Activated naive CD8-positive, alpha-beta T cell treated with anti-CD3 and anti-CD28 coated beads for 36 hours (primary cell): Measurements from ENCODE around the gene IBTK. TPM values are rescaled to one million over a fixed set of nuclear protein-coding genes. Genes with fewer than 3 reads are reported as not detected.
"Not testable (repeated sequence)": the region's sequence is repeated elsewhere in the genome, so short reads cannot be mapped to it uniquely, and the experiment has no call there.

ENCODE experiments used
- DNase-seq: peaks from one replicate; pipeline ENCODE4 v3.0.0; 2021
- H3K27ac Mint-ChIP-seq: one replicate; pipeline ENCODE4 v1.8.0; 2022; ENCODE audit warnings: mild to moderate bottlenecking, moderate library complexity, mixed read lengths
- H3K27me3 Mint-ChIP-seq: one replicate; pipeline ENCODE4 v1.8.0; 2022; ENCODE audit warnings: mild to moderate bottlenecking, mixed read lengths
- H3K36me3 Mint-ChIP-seq: one replicate; pipeline ENCODE4 v1.8.0; 2021; ENCODE audit warnings: mild to moderate bottlenecking, mixed read lengths
- H3K4me1 Mint-ChIP-seq: one replicate; pipeline ENCODE4 v1.8.0; 2021; ENCODE audit warnings: mixed read lengths
- H3K4me3 Mint-ChIP-seq: one replicate; pipeline ENCODE4 v1.8.0; 2022; ENCODE audit warnings: mild to moderate bottlenecking, moderate library complexity, mixed read lengths
- H3K9me3 Mint-ChIP-seq: one replicate; pipeline ENCODE4 v1.8.0; 2022; ENCODE audit warnings: mixed read lengths
- total RNA-seq, 2 experiments: library from RNA; stranded (reverse); gene quantifications; one replicate each; pipeline ENCODE4 v1.2.3, GENCODE V29; 2021

The IBTK gene
- total RNA-seq, 2 experiments from 2014 or later, result 25.7 to 27.0 TPM

GRCh38 chr6:82172594-82172993 lies 75.0 kb downstream of the IBTK start:
- no peak overlapping the region for H3K27ac Mint-ChIP-seq
- H3K9me3 Mint-ChIP-seq, result peaks cover 1% of the 10 kb centered on the region
- no peak overlapping the region for H3K4me3 Mint-ChIP-seq
- H3K4me1 Mint-ChIP-seq, result peaks cover 2% of the 10 kb centered on the region
- peaks cover 33% of the 10 kb centered on the region for H3K36me3 Mint-ChIP-seq
- H3K27me3 Mint-ChIP-seq, result no peaks in the 10 kb centered on the region
- no peak for DNase-seq

- Mint-ChIP-seq H3K4me3 (no peak overlapping the region), H3K9me3 (peaks cover 4% of the 10 kb centered on the region), H3K27ac (no peak overlapping the region), H3K27me3 (no peaks in the 10 kb centered on the region), H3K36me3 (peaks cover 44% of the 10 kb centered on the region), H3K4me1 (peaks cover 2% of the 10 kb centered on the region)
- DNase-seq, result no peak
These were observed 78.2 kb downstream of the IBTK start for GRCh38 chr6:82169138-82169876.

- Mint-ChIP-seq H3K36me3 (peaks cover 38% of the 10 kb centered on the region), H3K9me3 (peaks cover 4% of the 10 kb centered on the region), H3K4me3 (no peak overlapping the region), H3K27me3 (no peaks in the 10 kb centered on the region), H3K4me1 (no peaks in the 10 kb centered on the region), H3K27ac (no peak overlapping the region)
- no peak for DNase-seq
These were observed 81.1 kb downstream of the IBTK start for GRCh38 chr6:82166493-82166892.

- Mint-ChIP-seq H3K4me1 (no peaks in the 10 kb centered on the region), H3K36me3 (peaks cover 13% of the 10 kb centered on the region), H3K27ac (no peak overlapping the region), H3K9me3 (peaks cover 3% of the 10 kb centered on the region), H3K4me3 (no peak overlapping the region), H3K27me3 (no peaks in the 10 kb centered on the region)
- DNase-seq, result no peak
These were observed 87.1 kb downstream of the IBTK start for GRCh38 chr6:82160255-82160990.

- DNase-seq, H3K27me3 Mint-ChIP-seq, H3K4me3 Mint-ChIP-seq, H3K27ac Mint-ChIP-seq, H3K4me1 Mint-ChIP-seq: not testable (repeated sequence)
- peaks cover 25% of the 10 kb centered on the region for H3K9me3 Mint-ChIP-seq
- H3K36me3 Mint-ChIP-seq, result peaks cover 29% of the 10 kb centered on the region
These were observed 94.8 kb downstream of the IBTK start for GRCh38 chr6:82152786-82153185.

- Mint-ChIP-seq H3K9me3 (peaks cover 25% of the 10 kb centered on the region), H3K36me3 (peaks cover 22% of the 10 kb centered on the region)
- H3K4me1 Mint-ChIP-seq, DNase-seq, H3K27me3 Mint-ChIP-seq, H3K4me3 Mint-ChIP-seq, H3K27ac Mint-ChIP-seq: not testable (repeated sequence)
These were observed 96.4 kb downstream of the IBTK start for GRCh38 chr6:82151147-82151546.

- Mint-ChIP-seq H3K27ac (no peak overlapping the region), H3K4me1 (peaks cover 3% of the 10 kb centered on the region), H3K27me3 (no peaks in the 10 kb centered on the region), H3K36me3 (no peaks in the 10 kb centered on the region), H3K4me3 (no peak overlapping the region), H3K9me3 (no peaks in the 10 kb centered on the region)
- no peak for DNase-seq
These were observed 101.6 kb downstream of the IBTK start for GRCh38 chr6:82145926-82146452.

- H3K4me1 Mint-ChIP-seq, result peaks cover 3% of the 10 kb centered on the region
- H3K27ac Mint-ChIP-seq, result no peak overlapping the region
- H3K36me3 Mint-ChIP-seq, result no peaks in the 10 kb centered on the region
- no peak for DNase-seq
- no peaks in the 10 kb centered on the region for H3K9me3 Mint-ChIP-seq
- no peaks in the 10 kb centered on the region for H3K27me3 Mint-ChIP-seq
- H3K4me3 Mint-ChIP-seq, result no peak overlapping the region
These were observed 102.6 kb downstream of the IBTK start for GRCh38 chr6:82144852-82145340.

- H3K27me3 Mint-ChIP-seq, result no peaks in the 10 kb centered on the region
- no peak overlapping the region for H3K27ac Mint-ChIP-seq
- no peaks in the 10 kb centered on the region for H3K9me3 Mint-ChIP-seq
- no peaks in the 10 kb centered on the region for H3K36me3 Mint-ChIP-seq
- no peak overlapping the region for H3K4me3 Mint-ChIP-seq
- H3K4me1 Mint-ChIP-seq, result peaks cover 3% of the 10 kb centered on the region
- DNase-seq, result no peak
These were observed 103.3 kb downstream of the IBTK start for GRCh38 chr6:82144007-82144851.

- no peaks in the 10 kb centered on the region for H3K27me3 Mint-ChIP-seq
- H3K4me1 Mint-ChIP-seq, result peaks cover 3% of the 10 kb centered on the region
- H3K9me3 Mint-ChIP-seq, result no peaks in the 10 kb centered on the region
- no peak for DNase-seq
- H3K4me3 Mint-ChIP-seq, result no peak overlapping the region
- no peak overlapping the region for H3K27ac Mint-ChIP-seq
- H3K36me3 Mint-ChIP-seq, result no peaks in the 10 kb centered on the region
These were observed 104.5 kb downstream of the IBTK start for GRCh38 chr6:82143041-82143481.

- H3K27ac Mint-ChIP-seq, result no peak overlapping the region
- no peaks in the 10 kb centered on the region for H3K36me3 Mint-ChIP-seq
- no peak for DNase-seq
- H3K9me3 Mint-ChIP-seq, result no peaks in the 10 kb centered on the region
- H3K27me3 Mint-ChIP-seq, result no peaks in the 10 kb centered on the region
- peaks cover 3% of the 10 kb centered on the region for H3K4me1 Mint-ChIP-seq
- no peak overlapping the region for H3K4me3 Mint-ChIP-seq
These were observed 105.0 kb downstream of the IBTK start for GRCh38 chr6:82142524-82142923.

GRCh38 chr6:82138075-82138791 lies 109.3 kb downstream of the IBTK start:
- no peak overlapping the region for H3K4me3 Mint-ChIP-seq

GRCh38 chr6:82131441-82131840 lies 116.1 kb downstream of the IBTK start:
- Mint-ChIP-seq H3K4me3 (no peak overlapping the region), H3K36me3 (no peaks in the 10 kb centered on the region), H3K27me3 (no peaks in the 10 kb centered on the region), H3K4me1 (no peaks in the 10 kb centered on the region), H3K27ac (no peak overlapping the region), H3K9me3 (peaks cover 2% of the 10 kb centered on the region)
- no peak for DNase-seq

More at GRCh38 chr6:82138075-82138791, 109.3 kb downstream of the IBTK start:
- Mint-ChIP-seq H3K27me3 (no peaks in the 10 kb centered on the region), H3K4me1 (no peaks in the 10 kb centered on the region), H3K9me3 (no peaks in the 10 kb centered on the region), H3K27ac (no peak overlapping the region), H3K36me3 (no peaks in the 10 kb centered on the region)
- DNase-seq, result no peak

GRCh38 chr6:82129797-82130196 lies 117.7 kb downstream of the IBTK start:
- Mint-ChIP-seq H3K36me3 (no peaks in the 10 kb centered on the region), H3K4me3 (no peak overlapping the region), H3K9me3 (peaks cover 2% of the 10 kb centered on the region), H3K27me3 (peaks cover 2% of the 10 kb centered on the region), H3K27ac (no peak overlapping the region), H3K4me1 (no peaks in the 10 kb centered on the region)
- no peak for DNase-seq
